IPS DF 4.7 (cell line): ENCODE results near the gene CEP152.

Experiments
- DNase-seq: peaks from one replicate; pipeline ENCODE4 v3.0.0-alpha.2; 2013; ENCODE audit warnings: low spot score; ENCODE audit errors: extremely low read depth

The CEP152 gene

GRCh38 chr15:48703544-48703943 is 107.3 kb downstream of the CEP152 start:
- DNase-seq: no peak

DNA sequence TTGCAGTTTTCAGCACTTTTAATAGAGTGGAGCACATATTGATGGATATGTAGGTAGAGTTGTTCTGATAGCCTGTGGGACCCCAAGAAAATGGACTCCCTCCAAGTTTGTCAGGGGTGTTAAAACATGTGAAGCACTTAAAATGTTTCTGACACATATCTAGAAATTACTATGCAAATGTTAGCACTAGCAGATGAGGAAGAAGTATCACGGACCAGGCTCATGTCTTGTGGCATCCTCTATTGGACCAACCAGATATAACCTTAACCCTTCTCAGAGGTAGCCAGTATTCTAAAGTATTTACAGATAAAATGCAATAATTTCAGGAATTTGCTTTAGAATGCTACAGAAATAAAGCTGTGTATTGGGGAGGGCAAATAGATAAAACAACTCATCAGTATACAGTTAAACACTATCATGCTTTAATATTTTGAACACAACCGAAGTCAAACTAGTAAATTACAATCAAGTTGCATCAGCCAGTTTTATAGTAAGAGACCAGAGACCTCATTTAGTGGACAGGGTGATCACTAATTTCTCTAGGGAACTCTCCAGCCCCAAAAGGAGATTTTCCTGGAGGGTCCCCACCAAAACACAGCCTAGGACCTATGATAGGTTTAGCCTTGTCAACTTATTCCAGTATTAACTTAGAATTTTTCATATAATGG is 108.2 kb downstream of the CEP152 start:
- no peak for DNase-seq

- DNase-seq: no peak
These were observed 114.1 kb downstream of the CEP152 start for GRCh38 chr15:48696627-48697312.

DNA sequence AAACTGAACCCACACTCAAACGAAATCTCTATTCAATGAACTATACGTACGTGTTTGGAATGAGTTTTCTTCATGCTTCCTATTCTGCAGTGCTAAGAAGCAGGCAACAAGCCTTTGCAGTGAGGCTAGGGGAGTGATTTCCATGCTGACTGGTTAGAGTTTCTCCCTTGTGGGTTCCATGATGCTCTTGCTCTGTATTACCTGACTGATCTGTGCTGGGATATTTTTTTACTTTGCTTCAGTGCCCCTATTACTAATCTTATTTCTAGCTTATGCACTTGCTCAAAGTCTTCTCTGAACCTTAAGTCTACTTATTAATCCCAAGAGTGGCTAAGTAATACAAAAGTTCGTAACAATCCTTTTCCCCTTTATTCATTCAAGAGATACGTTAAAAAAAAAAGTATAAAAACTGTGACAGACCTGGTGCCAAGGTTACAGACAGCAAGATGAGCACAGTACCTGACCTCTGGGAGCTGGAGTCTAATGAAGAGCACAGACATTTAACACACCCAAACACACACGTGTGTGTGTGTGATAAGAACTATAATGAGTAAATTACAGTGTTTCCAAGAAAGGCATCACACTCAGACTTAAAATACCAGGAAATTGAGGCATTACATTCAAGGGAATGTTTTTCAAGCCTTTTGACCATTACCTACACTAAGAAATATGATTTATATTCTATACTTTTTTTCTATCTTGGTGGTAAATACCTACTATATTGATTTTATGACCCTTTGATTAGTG is 114.9 kb downstream of the CEP152 start:
- DNase-seq: no peak

DNA sequence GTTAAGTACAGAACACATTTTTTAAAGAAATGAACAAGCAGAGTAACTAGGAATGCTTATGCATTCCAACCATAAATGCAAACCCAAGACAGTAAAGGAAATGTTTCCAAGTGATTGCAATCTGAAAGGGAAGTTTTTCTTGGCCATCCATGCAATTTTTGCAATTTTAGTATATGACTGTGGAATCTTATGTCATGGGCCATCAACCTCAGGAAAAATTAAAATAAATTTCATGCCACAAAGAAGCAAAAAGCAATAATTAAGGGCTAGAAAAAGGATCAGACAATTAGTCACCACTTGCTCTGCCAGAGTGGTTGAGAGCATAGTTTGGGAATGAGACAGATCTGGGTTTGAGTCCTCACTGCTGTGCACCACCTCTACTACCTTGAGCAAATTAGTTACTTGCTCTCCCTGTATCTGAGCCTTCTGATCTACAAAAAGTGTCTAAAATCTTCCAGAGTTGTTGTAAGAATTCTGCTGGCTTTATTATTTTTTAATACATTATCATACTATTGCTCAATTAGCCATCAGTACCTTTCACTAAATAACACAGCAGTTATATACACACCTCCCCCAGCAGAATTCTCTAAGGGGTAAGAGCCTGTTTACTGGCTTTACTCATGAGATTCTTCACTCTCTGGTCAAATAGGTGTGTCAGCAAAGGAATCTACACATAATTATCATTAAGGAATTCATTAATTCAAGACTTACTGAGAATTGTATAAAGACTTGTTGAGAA is 115.6 kb downstream of the CEP152 start:
- no peak for DNase-seq

- no peak for DNase-seq
These were observed 117.4 kb downstream of the CEP152 start for GRCh38 chr15:48693484-48693883.

- no peak for DNase-seq
These were observed 122.4 kb downstream of the CEP152 start for GRCh38 chr15:48688493-48688892.
